WTC11 (cell line): ENCODE results near the gene RBM26.

Source experiments
- CREB1 ChIP-seq: sonication (generic); formaldehyde crosslinking; IDR thresholded peaks from 2 replicates; pipeline ENCODE4 v1.8.0; 2023; ENCODE audit warnings: mild to moderate bottlenecking, missing genetic modification reagents
- E2F1 ChIP-seq: sonication (generic); formaldehyde crosslinking; IDR thresholded peaks from 2 replicates; pipeline ENCODE4 v1.8.0; 2022; ENCODE audit warnings: mild to moderate bottlenecking, missing genetic modification reagents
- SMAD3 ChIP-seq: sonication (generic); formaldehyde crosslinking; IDR thresholded peaks from 2 replicates; pipeline ENCODE4 v1.8.0; 2022; ENCODE audit warnings: missing genetic modification reagents, mild to moderate bottlenecking, borderline replicate concordance
- TP53 ChIP-seq: sonication (generic); formaldehyde crosslinking; IDR thresholded peaks from 2 replicates; pipeline ENCODE4 v1.8.1; 2023; ENCODE audit warnings: mild to moderate bottlenecking, missing genetic modification reagents
- ZNF281 ChIP-seq: sonication (generic); formaldehyde crosslinking; IDR thresholded peaks from 2 replicates; pipeline ENCODE4 v1.8.0; 2023; ENCODE audit warnings: mild to moderate bottlenecking, missing genetic modification reagents
- TF ChIP-seq, protein P1 (sequence below): sonication (generic); formaldehyde crosslinking; IDR thresholded peaks from 2 replicates; pipeline ENCODE4 v1.8.0; 2022; ENCODE audit warnings: mild to moderate bottlenecking, missing genetic modification reagents
- TF ChIP-seq, protein P2 (sequence below): fragments of 200-600 bp; IDR thresholded peaks from 2 replicates; pipeline ENCODE4 v1.8.0; 2022; ENCODE audit warnings: antibody characterized with exemption
- TF ChIP-seq, protein P3 (sequence below): sonication (generic); formaldehyde crosslinking; IDR thresholded peaks from 2 replicates; pipeline ENCODE4 v1.8.0; 2022; ENCODE audit warnings: missing genetic modification reagents

- TF ChIP-seq, protein P1, sequence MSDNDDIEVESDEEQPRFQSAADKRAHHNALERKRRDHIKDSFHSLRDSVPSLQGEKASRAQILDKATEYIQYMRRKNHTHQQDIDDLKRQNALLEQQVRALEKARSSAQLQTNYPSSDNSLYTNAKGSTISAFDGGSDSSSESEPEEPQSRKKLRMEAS (CRISPR knock-in tag), result no peak
- no peak for TF ChIP-seq CREB1 (CRISPR knock-in tag)
- no peak for TF ChIP-seq E2F1
- TF ChIP-seq, protein P2, sequence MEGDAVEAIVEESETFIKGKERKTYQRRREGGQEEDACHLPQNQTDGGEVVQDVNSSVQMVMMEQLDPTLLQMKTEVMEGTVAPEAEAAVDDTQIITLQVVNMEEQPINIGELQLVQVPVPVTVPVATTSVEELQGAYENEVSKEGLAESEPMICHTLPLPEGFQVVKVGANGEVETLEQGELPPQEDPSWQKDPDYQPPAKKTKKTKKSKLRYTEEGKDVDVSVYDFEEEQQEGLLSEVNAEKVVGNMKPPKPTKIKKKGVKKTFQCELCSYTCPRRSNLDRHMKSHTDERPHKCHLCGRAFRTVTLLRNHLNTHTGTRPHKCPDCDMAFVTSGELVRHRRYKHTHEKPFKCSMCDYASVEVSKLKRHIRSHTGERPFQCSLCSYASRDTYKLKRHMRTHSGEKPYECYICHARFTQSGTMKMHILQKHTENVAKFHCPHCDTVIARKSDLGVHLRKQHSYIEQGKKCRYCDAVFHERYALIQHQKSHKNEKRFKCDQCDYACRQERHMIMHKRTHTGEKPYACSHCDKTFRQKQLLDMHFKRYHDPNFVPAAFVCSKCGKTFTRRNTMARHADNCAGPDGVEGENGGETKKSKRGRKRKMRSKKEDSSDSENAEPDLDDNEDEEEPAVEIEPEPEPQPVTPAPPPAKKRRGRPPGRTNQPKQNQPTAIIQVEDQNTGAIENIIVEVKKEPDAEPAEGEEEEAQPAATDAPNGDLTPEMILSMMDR, result no peak
- no peak for TF ChIP-seq SMAD3 (CRISPR knock-in tag)
- TF ChIP-seq, protein P3, sequence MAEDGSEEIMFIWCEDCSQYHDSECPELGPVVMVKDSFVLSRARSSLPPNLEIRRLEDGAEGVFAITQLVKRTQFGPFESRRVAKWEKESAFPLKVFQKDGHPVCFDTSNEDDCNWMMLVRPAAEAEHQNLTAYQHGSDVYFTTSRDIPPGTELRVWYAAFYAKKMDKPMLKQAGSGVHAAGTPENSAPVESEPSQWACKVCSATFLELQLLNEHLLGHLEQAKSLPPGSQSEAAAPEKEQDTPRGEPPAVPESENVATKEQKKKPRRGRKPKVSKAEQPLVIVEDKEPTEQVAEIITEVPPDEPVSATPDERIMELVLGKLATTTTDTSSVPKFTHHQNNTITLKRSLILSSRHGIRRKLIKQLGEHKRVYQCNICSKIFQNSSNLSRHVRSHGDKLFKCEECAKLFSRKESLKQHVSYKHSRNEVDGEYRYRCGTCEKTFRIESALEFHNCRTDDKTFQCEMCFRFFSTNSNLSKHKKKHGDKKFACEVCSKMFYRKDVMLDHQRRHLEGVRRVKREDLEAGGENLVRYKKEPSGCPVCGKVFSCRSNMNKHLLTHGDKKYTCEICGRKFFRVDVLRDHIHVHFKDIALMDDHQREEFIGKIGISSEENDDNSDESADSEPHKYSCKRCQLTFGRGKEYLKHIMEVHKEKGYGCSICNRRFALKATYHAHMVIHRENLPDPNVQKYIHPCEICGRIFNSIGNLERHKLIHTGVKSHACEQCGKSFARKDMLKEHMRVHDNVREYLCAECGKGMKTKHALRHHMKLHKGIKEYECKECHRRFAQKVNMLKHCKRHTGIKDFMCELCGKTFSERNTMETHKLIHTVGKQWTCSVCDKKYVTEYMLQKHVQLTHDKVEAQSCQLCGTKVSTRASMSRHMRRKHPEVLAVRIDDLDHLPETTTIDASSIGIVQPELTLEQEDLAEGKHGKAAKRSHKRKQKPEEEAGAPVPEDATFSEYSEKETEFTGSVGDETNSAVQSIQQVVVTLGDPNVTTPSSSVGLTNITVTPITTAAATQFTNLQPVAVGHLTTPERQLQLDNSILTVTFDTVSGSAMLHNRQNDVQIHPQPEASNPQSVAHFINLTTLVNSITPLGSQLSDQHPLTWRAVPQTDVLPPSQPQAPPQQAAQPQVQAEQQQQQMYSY (CRISPR knock-in tag), result no peak
- no peak for TF ChIP-seq TP53 (CRISPR knock-in tag)
- TF ChIP-seq ZNF281 (CRISPR knock-in tag), result no peak
Observed at GRCh38 chr13:79387853-79388252, 18.2 kb downstream of the RBM26 start.
